Measurements from ENCODE around the gene RELA. TPM values are rescaled to one million over a fixed set of nuclear protein-coding genes. Genes with fewer than 3 reads are reported as not detected.
A peak's percentile ranks its signal among the peaks of the same experiment; 100 is the strongest.

RELA gene
- total and polyA plus RNA-seq, 2 donors (not counting 3 experiments of a cell fraction or from before 2014, with no cell fraction given) = 78.7 to 105 TPM

DNA sequence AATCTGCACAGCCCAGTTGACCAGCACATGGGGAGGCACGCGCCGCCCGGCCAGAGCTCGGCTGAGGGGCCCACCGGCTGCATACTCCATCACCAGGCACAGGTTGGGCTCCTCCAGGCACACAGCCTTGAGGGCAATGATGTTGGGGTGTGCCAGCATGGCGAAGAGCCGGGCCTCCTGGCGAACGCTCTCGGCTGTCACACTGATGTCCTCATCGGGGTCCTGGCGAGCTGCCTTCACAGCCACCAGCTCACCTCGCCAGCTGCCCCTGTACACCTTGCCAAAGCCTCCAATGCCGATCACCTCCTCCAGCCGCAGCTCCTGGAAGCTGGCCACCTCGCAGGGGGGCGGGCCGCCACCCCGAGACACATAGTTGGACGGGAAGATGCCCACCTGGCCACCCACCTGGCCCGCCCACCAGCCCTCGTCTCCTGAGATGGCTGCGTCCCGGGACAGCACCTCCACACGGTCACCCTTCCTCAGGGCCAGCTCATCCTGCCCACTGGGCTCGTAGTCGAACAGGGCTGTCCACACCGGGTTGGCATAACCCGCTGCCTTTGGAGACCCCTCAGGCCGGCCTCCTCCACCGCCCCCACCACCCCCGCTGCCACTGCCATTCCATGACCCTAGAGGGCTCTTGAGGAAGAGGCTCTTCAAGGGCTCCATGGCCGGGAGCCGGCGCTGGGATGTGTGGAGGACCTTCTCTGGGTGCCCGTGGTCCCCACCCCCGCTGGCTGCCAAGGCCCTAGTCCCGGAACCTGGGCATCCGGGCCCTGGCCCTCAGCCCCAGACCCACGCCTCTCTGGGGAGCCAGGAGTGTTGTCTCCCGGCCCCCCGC, 49.4 kb downstream of the RELA start:
- ChIA-PET CTCF (interaction anchor here (1.1 to 6.2 kb wide), 4 partner anchors 18 to 43 kb away, joined by 3 to 54 read pairs (median 5); partner anchors contain the start of genes KCNK7, SIPA1 and ZNRD2), POLR2A (interaction anchor here (1.2 kb wide), 1 partner anchor 9 kb away, joined by 4 read pairs; no protein-coding TSS in a partner anchor)
- peaks cover 0 to 23% of the 10 kb centered on the region in 2 experiments for H3K36me3 ChIP-seq (ENCODE audit: control insufficient read depth in 2 of 2, extremely low read depth in 1 of 2, insufficient read depth in 2 of 2, low read length in 2 of 2)
- peak overlapping the region; percentile 81 to 87 (median 81) for H3K4me3 ChIP-seq (replicated peaks in 1 of 3; ENCODE audit: insufficient read depth in 1 of 3, low read depth in 1 of 3, low read length in 3 of 3)
- DNase-seq (ENCODE audit: low read depth, low spot score) (peak; percentile 18), FAIRE-seq (no peak)
- no TSS peak for BruUV-seq (replicated peaks)
- peaks cover 55% of the 10 kb centered on the region for H3K4me1 ChIP-seq (ENCODE audit: control insufficient read depth, extremely low read depth, insufficient read depth, low read length)
- H2AFZ ChIP-seq (ENCODE audit: low read depth, low read length) = no peak overlapping the region
- intact Hi-C loops (cut with micrococcal nuclease) (no loop called here), dilution Hi-C loops (cut with MboI; ENCODE audit: extremely low pct_ligation_motif_present, low sequenced_read_pairs) (no loop called here)
- no peak for TF ChIP-seq JUN (IDR thresholded peaks at IDR 0.05; ENCODE audit: borderline replicate concordance, insufficient read depth, insufficient read length, low read depth)
- peak overlapping the region; percentile 88 for H3K27ac ChIP-seq (ENCODE audit: insufficient read depth, low read depth, low read length)
- peak overlapping the region; percentile 69 for H3K9ac ChIP-seq (replicated peaks; ENCODE audit: extremely low read depth, insufficient read depth, low read length)
- H3K9me3 ChIP-seq (replicated peaks; ENCODE audit: control insufficient read depth, insufficient read depth, low read length) = no peaks in the 10 kb centered on the region
- H3K27me3 ChIP-seq (ENCODE audit: control insufficient read depth in 2 of 2, insufficient read depth in 2 of 2, low read length in 2 of 2) = no peaks in the 10 kb centered on the region
- H4K20me1 ChIP-seq (replicated peaks; ENCODE audit: control insufficient read depth, extremely low read depth, insufficient read depth, low read length) = no peaks in the 10 kb centered on the region
- H3K9me1 ChIP-seq (replicated peaks; ENCODE audit: control insufficient read depth, extremely low read depth, insufficient read depth, low read length) = no peaks in the 10 kb centered on the region
- peaks cover 74% of the 10 kb centered on the region for H3K79me2 ChIP-seq (ENCODE audit: control insufficient read depth, insufficient read depth, low read length)
- peak overlapping the region; percentile 88 for H3K4me2 ChIP-seq (ENCODE audit: insufficient read depth, low read length)

- POLR2A ChIA-PET = no interaction called here
- no TSS peak for BruUV-seq (replicated peaks)
Measured at GRCh38 chr11:65612691-65613090, 50.0 kb downstream of the RELA start.

More at GRCh38 chr11:65612691-65613090, 50.0 kb downstream of the RELA start:
- no peak for FAIRE-seq
- no peaks in the 10 kb centered on the region for H3K9me3 ChIP-seq (replicated peaks; ENCODE audit: control insufficient read depth, insufficient read depth, low read length)
- DNase-seq (ENCODE audit: low read depth, low spot score) = no peak
- H3K36me3 ChIP-seq (ENCODE audit: control insufficient read depth in 2 of 2, extremely low read depth in 1 of 2, insufficient read depth in 2 of 2, low read length in 2 of 2) = peaks cover 1 to 23% of the 10 kb centered on the region in 2 experiments
- no peaks in the 10 kb centered on the region for H3K27me3 ChIP-seq (ENCODE audit: control insufficient read depth in 2 of 2, insufficient read depth in 2 of 2, low read length in 2 of 2)
- peak overlapping the region; percentile 81 to 87 (median 81) for H3K4me3 ChIP-seq (replicated peaks in 1 of 3; ENCODE audit: insufficient read depth in 1 of 3, low read depth in 1 of 3, low read length in 3 of 3)
- H4K20me1 ChIP-seq (replicated peaks; ENCODE audit: control insufficient read depth, extremely low read depth, insufficient read depth, low read length) = no peaks in the 10 kb centered on the region
- dilution Hi-C loops (cut with MboI; ENCODE audit: extremely low pct_ligation_motif_present, low sequenced_read_pairs) (no loop called here), intact Hi-C loops (cut with micrococcal nuclease) (no loop called here)
- peaks cover 79% of the 10 kb centered on the region for H3K79me2 ChIP-seq (ENCODE audit: control insufficient read depth, insufficient read depth, low read length)
- H3K9me1 ChIP-seq (replicated peaks; ENCODE audit: control insufficient read depth, extremely low read depth, insufficient read depth, low read length) = no peaks in the 10 kb centered on the region
- peak overlapping the region; percentile 69 for H3K9ac ChIP-seq (replicated peaks; ENCODE audit: extremely low read depth, insufficient read depth, low read length)
- CTCF ChIA-PET = interaction anchor here (1.6 to 6.2 kb wide), 3 partner anchors 18 to 25 kb away, joined by 5 to 54 read pairs (median 5); partner anchors contain the start of genes KCNK7 and SIPA1
- H3K4me1 ChIP-seq (ENCODE audit: control insufficient read depth, extremely low read depth, insufficient read depth, low read length) = peaks cover 57% of the 10 kb centered on the region
- H2AFZ ChIP-seq (ENCODE audit: low read depth, low read length) = no peak overlapping the region
- TF ChIP-seq MAX (IDR thresholded peaks at IDR 0.05; ENCODE audit: insufficient read depth, insufficient read length) = no peak
- no peak for TF ChIP-seq GATA2 (IDR thresholded peaks at IDR 0.05; ENCODE audit: insufficient read depth, insufficient read length, low read depth, low read length)
- no peak for TF ChIP-seq MYC (IDR thresholded peaks at IDR 0.05; ENCODE audit: low read depth, low read length)
- TF ChIP-seq CTCF (IDR thresholded peaks at IDR 0.05; ENCODE audit: extremely low read depth in 1 of 2, insufficient read depth in 1 of 2, low read depth in 1 of 2, low read length in 2 of 2) = no peak
- TF ChIP-seq FOS (IDR thresholded peaks at IDR 0.05; ENCODE audit: borderline replicate concordance, insufficient read depth, low read length) = no peak
- peak overlapping the region; percentile 88 for H3K4me2 ChIP-seq (ENCODE audit: insufficient read depth, low read length)
- peak overlapping the region; percentile 85 for H3K27ac ChIP-seq (ENCODE audit: insufficient read depth, low read depth, low read length)

Data from endothelial cell of umbilical vein (primary cell).